Inferior parietal cortex (tissue), 1 donor: ENCODE results near the gene CFAP74.
A peak's percentile ranks its signal among the peaks of the same experiment; 100 is the strongest.

Source experiments
- DNase-seq: peaks from one replicate; pipeline ENCODE4 v3.0.0-alpha.2; 2016; ENCODE audit errors: extremely low spot score

The CFAP74 gene

GRCh38 chr1:1915911-1916840 is 87.4 kb downstream of the CFAP74 start:
- no peak for DNase-seq

DNA sequence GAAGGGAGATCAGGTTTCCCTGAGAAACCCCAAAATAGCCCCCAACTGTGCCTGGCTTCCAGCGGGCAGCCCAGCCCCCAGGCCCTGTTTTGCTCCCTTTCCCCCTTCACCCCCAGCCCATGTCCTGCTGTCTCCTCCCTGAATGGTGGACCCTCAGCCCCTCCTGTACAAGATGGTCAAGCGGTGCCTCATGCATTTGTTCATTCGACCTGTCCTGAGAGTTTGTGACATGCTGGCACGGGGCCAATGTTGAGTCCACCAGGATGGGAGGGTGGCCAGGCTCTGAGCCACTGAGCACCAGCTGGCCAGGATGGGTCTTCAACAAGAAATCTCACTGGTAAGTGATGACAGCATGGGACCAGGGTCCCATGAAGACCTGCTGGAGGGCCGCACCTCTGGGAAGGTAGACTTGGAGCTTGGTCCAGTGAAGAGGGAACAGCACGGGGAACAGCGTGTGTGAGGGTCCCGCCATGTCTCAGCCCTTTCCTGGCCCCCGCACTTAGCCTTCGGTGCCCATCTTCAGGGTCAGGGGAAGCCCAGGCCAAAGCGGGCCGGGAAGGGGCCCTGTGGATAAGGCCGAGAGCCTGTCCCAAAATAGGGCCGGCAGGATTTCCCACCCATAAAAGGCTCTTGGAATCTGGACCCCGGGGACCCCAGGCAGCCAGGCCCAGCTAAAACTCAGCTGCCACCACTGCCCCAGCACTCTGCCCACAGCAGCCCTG is 88.5 kb downstream of the CFAP74 start, which contains the start of gene CALML6:
CALML6 (plus strand) TSS at position 290 of the 722 bp plus-strand sequence; CDS start at position 311, 21 bp downstream.
- DNase-seq: no peak

DNA sequence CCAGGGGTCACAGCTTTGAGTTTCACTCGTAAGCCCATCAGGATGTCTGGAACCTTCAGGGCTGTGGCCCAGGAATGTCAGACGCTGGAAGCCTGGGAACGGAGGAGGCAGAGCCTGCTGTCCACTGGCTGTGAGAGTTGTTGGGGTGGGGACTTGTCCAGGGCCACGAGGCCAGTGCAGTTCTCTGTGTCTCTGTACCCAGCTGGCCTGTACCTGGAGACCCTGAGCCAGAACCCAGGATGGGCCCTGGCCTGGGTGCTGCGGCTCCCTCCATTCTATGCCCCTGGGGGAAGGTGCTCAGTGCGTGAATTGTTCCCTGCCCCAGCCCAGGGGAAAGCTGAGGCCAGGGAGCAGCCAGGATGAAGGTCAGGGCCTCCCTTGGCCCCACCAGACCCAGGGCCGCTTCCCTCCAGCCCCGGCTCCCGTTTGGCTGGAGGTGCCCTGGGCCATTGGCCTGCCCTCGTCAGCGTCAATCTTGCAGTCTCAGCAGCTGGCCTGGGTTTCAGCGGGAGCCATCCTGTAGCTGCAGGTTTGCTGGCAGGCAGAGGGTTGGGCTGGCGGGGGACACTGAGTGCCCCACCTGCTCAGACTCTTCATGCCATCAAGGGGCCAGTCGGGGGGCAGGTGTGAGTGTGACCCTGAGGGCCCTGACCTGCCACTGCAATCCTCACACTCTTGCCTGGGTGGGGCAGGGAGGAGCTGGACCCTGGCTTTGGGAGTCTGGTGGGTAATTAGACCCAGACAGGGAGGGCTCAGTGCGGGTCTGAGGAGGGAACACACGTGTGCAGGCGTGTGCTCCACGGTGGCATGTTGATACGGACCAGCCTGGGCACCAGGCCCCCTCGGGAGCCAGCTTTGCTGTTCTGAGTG is 89.2 kb downstream of the CFAP74 start:
- DNase-seq: no peak

- no peak for DNase-seq
Observed at GRCh38 chr1:1911350-1912041, 92.1 kb downstream of the CFAP74 start.

DNA sequence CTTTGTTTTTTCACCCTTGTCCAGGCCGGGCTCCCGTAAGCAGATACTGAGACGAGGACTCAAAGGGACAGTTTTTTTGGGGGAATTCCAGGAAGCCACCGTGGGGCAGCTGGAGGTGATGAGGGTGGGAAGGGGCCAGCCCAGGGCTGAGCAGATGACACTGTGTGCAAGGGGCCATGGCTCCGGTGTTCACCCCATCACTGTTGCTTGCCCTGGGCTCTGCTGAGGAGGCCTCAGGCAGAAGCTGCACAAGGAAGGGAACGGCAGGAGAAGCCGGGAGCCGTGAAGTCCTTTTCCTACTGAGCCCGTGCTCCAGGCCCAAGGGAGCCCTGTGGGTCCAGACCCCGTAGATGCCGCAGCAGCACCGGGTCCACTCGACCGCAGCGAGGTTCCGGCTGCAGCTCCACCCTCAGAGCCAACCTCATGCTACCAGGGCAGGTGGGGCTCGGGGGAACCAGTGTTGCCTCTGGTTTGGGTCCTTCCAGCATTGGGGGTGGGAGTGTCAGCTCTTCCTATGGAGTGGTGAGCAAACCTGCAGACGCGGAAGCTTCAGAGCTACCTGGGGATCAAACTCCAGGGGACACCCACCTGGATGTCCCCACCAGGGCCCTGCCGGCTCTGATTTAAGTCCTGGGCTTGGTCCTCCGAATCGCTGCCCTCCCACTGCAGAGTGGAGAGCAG is 92.8 kb downstream of the CFAP74 start:
- DNase-seq: no peak

DNA sequence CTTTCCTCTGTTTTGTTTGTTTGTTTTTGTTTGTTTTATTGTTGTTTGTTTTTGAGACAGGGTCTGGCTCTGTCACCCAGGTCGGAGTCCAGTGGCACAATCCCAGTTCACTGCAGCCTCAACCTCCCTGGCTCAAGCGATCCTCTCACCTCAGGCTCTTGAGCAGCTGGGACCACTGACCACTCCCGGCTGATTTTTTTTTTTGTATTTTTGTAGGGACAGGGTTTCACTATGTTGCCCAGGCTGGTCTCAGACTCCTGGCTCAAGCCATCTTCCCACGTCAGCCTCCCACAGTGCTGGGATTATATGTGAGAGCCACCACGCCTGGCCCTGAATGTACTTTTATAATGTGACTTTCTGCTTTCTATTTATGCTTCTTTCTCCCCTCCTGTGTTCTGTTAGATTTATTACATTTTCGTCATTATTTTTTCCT is 93.5 kb downstream of the CFAP74 start:
- DNase-seq: no peak

DNA sequence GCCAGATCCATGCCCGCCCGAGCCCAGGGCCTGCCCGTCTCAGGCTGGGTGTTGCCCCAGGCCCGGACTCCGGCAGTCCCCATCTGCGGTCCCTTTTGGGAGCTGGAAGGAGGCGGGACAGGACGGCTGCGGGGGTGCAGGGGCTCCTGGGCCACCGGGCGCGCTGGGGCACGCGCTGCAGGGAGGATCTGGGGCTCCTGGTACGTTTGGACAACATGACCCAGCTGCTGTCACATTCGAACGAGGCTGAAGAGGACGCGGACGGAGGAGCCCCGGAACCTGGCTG is 95.1 kb downstream of the CFAP74 start:
- DNase-seq: no peak

DNA sequence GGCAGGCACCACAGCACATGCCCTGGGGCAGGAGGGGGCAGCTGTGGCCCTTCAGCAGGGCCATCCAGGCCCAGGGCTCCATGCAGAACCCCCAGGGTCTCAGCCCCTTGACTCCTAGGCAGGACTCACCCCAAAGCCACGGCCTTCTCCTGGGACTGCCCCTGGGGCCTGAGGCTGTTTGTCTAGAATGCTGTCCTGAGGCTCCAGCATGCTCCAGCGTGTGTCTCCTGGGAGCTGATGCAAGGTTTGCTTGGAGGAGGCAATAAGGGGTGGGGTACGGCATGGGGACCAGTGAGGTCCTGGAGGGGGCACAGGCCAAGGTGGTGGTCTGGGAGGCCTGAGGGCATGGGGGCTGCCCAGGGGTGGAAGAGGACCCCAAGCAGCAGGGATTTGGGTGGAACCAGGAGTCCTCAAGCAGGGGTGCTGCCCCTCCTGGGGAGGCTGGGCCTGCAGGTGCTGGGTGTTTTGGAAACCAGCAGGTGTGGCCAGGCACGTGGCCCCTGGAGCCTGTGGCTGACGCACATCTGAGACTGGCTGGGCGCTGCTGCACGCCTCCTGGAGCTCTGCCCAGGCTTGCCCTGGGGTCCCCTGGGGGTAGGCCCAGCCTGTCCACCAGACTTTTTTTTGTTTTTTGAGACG is 96.4 kb downstream of the CFAP74 start:
- DNase-seq: no peak

DNA sequence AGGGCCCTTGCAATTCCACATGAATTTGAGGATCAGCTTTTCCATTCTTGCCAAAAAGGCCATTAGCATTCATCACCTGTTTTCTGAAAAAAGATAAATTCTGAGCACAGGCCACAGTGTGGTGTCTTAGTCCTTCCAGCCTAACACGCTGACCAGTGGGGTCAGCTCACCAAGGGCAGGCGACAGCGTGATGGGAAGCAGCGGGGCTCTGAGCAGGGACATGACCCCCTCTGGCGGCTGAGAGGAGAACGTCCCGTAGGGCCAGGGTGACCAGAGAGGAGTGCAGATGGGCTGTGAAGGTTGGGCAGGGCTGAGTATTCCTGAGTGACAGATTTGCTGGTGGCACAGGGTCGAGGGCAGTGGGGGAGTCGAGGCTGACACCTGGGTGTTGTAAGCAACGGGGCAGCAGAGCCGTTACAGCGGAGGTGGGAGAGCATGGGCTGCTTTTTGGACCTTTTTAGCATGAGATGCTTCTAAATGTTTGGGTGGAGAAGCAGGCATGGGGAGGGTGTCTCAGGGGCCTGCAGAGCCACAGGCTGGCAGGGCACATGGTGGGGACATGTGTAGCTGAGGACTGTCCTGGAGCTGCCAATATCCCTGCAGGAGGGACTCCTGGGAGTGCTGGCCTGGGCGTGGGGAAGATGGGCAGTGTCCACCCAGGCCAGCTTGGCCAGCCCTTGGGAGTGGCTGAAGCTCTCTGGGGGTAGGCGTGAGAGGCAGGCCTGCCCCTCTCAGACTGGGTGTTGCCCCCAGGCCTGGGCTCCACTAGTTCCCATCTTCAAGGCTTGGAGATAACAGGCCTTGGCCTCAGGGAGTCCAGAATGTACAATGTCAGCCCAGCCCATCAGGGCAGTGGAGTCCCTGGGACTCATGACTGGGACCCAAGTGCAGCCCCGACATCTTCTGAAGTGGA is 97.1 kb downstream of the CFAP74 start:
- DNase-seq: peak; percentile 87

GRCh38 chr1:1903224-1903623 is 100.4 kb downstream of the CFAP74 start:
- DNase-seq: no peak

GRCh38 chr1:1901641-1902294 is 101.8 kb downstream of the CFAP74 start:
- DNase-seq: no peak

DNA sequence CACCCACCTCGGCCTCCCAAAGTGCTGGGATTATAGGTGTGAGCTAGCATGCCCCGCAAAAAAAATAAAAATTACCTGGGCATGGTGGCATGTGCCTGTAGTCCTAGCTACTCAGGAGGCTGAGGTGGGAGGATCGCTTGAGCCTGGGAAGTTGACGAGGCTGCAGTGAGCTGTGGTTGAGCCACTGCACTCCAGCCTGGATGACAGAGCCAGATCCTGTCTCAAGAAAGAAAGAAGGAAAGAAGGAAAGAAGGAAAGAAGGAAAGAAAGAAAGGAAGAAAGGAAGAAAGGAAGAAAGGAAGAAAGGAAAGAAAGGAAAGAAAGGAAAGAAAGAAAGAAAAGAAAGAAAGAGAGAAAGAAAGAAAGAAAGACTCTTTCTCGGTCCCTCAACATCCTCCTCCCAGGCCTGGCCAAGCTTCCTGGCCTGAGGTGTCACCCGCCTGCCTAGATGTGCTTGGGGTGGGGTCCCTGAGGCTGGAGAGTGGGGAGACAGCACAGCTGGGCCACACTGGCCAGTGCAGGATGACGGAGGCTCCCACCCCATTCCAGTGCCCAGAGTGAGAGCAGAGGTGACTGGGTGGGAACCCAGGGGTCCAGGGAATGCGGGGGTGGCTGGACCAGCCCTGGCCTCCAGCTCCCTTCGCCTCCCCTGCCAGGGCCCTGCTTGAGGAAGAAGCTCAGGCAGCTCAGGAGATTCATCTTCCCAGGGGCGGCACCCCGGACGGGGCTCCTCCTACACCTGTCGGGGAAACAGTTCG is 102.5 kb downstream of the CFAP74 start:
- no peak for DNase-seq

DNA sequence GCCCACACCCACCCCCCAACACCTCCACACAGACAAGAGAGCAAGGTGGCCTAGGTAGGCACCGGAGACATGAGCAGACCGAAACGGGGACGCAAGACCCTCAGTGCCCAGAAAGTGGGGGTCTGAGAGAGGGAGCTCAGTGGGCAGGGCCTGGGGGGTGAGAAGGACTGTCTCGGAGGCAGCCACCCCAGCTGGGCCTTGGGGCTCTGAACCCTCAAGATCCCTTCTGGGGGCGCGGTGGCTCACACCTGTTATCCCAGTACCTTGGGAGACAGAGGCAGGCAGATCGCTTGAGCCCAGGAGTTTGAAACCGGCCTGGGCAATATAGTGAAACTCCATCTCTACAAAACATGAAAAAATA is 103.6 kb downstream of the CFAP74 start:
- DNase-seq: no peak

DNA sequence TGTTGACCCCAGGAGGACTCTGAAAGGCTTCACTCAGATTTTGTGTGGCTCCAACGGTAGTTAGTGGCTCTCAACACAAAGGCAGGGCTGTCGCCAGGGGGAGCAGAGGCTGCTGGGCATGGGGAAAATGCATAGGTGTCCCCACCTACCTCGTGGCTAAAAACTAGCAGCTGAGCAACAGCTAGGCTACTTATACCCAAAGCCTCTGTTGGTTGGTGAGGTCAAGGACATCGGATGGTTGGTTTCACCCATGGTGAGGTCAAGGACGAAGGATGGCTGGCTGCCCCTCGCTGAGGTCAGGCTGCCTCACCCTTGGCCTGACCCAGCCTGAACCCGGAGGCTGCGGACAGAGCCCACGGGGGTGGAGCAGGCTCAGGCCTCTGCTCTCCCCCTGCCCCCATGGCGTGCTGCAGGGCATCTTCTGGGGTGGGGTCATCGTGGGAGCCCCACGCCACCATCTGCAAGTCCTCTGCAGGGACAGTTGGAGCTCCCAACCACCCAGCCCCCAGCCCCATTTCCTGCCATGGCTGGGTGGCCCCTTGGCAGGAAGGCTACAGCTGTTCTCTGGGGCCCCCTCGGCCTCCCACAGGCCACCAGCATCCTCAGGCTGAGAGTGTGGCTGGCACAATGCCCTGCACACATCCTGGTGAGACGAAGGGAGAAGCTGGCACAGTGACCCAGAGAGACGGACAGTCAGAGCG is 104.2 kb downstream of the CFAP74 start:
- DNase-seq: no peak

GRCh38 chr1:1898246-1898933 is 105.2 kb downstream of the CFAP74 start:
- DNase-seq: no peak

GRCh38 chr1:1895456-1896336 is 107.9 kb downstream of the CFAP74 start:
- no peak for DNase-seq
